GM13976 (cell line): ENCODE measurements around the gene CCDC126.
"Not testable (repeated sequence)": the region's sequence is repeated elsewhere in the genome, so short reads cannot be mapped to it uniquely, and the experiment has no call there.

Source experiments
- DNase-seq: peaks from one replicate; pipeline ENCODE4 v3.0.0; 2012; ENCODE audit warnings: low spot score
- in situ Hi-C: fragments of 300-500 bp; cut with MboI; formaldehyde crosslinking; loops from one replicate; pipeline ENCODE4 v1.12.0; 2022; ENCODE audit warnings: low sequenced_read_pairs, mixed read lengths, inconsistent platforms; ENCODE audit not compliant: unreplicated experiment
- TF ChIP-seq, protein P1 (sequence below): IDR thresholded peaks from 2 replicates; pipeline ENCODE4 v1.5.1; 2012; ENCODE audit warnings: borderline replicate concordance, mild to moderate bottlenecking; ENCODE audit not compliant: insufficient read depth; ENCODE audit errors: extremely low read depth, missing control alignments, control extremely low read depth

Gene CCDC126

DNA sequence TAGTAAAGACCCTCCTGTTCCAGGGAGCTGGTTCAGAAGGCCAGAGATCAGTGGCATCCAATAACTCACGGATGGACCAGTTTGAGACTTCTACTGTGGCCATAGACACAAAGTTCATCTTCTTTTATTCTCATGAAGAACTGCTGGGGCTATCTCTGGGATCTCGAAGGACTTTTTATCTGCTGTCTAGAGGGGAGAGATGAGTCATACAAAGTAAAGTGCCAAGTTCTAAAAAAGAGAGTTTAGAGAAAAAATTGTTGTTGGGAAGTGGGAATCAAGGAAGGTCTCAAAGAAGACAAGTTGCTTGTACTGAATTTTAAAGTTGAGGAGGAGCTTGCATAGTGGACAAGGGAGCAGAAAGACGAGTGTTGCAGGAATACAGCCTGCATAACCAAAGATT is 74.9 kb downstream of the CCDC126 start:
- in situ Hi-C loops = no loop called here
- TF ChIP-seq, protein P1, sequence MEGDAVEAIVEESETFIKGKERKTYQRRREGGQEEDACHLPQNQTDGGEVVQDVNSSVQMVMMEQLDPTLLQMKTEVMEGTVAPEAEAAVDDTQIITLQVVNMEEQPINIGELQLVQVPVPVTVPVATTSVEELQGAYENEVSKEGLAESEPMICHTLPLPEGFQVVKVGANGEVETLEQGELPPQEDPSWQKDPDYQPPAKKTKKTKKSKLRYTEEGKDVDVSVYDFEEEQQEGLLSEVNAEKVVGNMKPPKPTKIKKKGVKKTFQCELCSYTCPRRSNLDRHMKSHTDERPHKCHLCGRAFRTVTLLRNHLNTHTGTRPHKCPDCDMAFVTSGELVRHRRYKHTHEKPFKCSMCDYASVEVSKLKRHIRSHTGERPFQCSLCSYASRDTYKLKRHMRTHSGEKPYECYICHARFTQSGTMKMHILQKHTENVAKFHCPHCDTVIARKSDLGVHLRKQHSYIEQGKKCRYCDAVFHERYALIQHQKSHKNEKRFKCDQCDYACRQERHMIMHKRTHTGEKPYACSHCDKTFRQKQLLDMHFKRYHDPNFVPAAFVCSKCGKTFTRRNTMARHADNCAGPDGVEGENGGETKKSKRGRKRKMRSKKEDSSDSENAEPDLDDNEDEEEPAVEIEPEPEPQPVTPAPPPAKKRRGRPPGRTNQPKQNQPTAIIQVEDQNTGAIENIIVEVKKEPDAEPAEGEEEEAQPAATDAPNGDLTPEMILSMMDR = no peak
- DNase-seq = no peak

DNA sequence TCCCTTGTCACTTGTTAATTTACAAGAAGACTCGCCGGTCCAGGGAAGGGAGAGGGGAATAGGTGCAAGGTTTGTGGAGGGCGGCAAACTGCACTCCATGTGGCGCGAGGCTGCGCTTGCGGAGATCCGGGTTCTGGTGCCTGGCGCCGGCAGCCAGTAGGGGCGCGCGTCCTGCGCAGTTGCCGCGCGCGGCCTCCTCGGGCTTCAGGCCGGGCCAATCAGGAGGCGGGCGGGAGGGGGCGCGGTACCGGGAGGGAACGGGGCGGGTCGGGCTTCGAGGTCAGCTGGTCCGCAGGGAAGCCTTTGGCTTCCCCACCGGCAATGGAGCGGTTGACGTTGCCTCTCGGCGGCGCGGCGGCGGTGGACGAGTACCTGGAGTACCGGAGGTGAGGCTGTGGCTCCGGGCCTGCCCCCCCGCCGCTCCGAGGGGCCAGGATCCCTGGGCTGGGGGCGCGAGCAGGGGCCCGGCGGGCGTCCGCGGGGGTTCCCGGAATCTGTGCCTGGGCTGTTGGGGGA is 82.8 kb downstream of the CCDC126 start, which contains the start of gene FAM221A:
TSS of gene FAM221A (plus strand) at position 302 of the 516 bp plus-strand sequence. CDS start at position 322, 20 bp downstream.
- in situ Hi-C loops = no loop called here
- peak; percentile 86 for DNase-seq
- TF ChIP-seq, protein P1 = peak; percentile 70

- in situ Hi-C loops = no loop called here
- TF ChIP-seq, protein P1 = no peak
- DNase-seq = peak; percentile 57
Observed at GRCh38 chr7:23680414-23681405, 83.5 kb downstream of the CCDC126 start.

- in situ Hi-C loops, DNase-seq: not testable (repeated sequence)
Observed at GRCh38 chr7:23684041-23684440, 86.9 kb downstream of the CCDC126 start.

DNA sequence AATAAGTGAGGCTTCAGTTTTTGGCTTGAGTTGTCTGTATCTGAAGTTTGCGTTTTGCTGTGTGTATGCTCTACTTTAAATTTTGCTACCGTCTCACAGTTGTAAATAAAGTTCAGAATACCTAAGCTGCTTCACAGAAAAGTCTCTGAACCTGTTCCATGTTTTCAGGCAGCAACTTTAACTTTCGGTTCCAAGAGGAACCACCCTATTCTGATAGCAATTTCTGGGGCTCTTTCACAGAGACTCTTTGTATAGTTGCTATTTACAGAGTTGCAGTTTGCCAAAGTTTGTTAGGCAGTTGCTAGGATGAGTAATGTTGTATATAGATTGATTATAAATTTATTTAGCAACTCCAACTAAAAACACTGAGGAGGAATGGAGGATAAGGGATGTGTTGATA is 88.5 kb downstream of the CCDC126 start:
- in situ Hi-C loops = no loop called here
- DNase-seq = no peak
- TF ChIP-seq, protein P1 = no peak

DNA sequence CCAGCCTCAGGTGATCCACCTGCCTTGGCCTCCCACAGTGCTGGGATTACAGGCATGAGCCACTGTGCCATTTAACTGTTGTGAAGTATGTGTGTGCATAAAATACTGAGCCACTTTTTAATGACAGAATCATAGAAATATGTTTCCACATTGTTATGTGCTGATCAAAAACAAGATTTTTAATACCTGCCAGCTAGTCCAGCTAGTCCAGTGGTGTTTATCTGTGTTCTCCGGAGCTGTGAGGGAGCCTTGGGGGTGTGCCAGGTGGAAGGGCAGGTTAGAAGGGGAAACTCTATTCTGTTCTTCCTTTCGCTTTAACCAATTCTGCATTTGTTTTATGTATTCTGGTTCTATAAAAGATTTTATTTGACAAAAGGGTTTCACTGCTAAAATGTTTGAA is 89.8 kb downstream of the CCDC126 start:
- TF ChIP-seq, protein P1 = no peak
- in situ Hi-C loops = no loop called here
- no peak for DNase-seq

GRCh38 chr7:23689165-23689564 is 92.0 kb downstream of the CCDC126 start:
- no peak for DNase-seq
- in situ Hi-C loops = no loop called here
- TF ChIP-seq, protein P1 = no peak
